GM19324 (cell line): ENCODE data around the gene MUC13.
"Not testable (repeated sequence)": the region's sequence is repeated elsewhere in the genome, so short reads cannot be mapped to it uniquely, and the experiment has no call there.

Experiments used
- ATAC-seq: cut with Tn5 transposase; IDR thresholded peaks from one replicate; pipeline ENCODE4 v1.9.1; 2021; ENCODE audit warnings: mild to moderate bottlenecking, moderate library complexity; ENCODE audit not compliant: unreplicated experiment, low FRiP score

Gene MUC13

GRCh38 chr3:124934577-124934976 is at the start of gene MUC13:
TSS of gene MUC13 (minus strand) at chr3:124934751. CDS start at chr3:124934712, 39 bp downstream.
- peak; percentile 47 for ATAC-seq

GRCh38 chr3:124982855-124983254 is 48.3 kb upstream of the MUC13 start:
- ATAC-seq, result no peak

GRCh38 chr3:124981472-124981871 is 46.9 kb upstream of the MUC13 start:
- ATAC-seq, result no peak

GRCh38 chr3:124978627-124979026 is 44.1 kb upstream of the MUC13 start:
- ATAC-seq, result no peak

GRCh38 chr3:124976383-124976782 is 41.8 kb upstream of the MUC13 start:
- ATAC-seq, result no peak

- ATAC-seq, result no peak
These were observed 40.1 kb upstream of the MUC13 start for GRCh38 chr3:124974691-124975090.

GRCh38 chr3:124973290-124973689 is 38.7 kb upstream of the MUC13 start:
- ATAC-seq, result no peak

- ATAC-seq, result no peak
These were observed 37.9 kb upstream of the MUC13 start for GRCh38 chr3:124972457-124972856.

GRCh38 chr3:124969963-124970722 is 35.6 kb upstream of the MUC13 start:
- ATAC-seq, result no peak

GRCh38 chr3:124969190-124969589 is 34.6 kb upstream of the MUC13 start:
- no peak for ATAC-seq

GRCh38 chr3:124967964-124968363 is 33.4 kb upstream of the MUC13 start:
- no peak for ATAC-seq

- no peak for ATAC-seq
These were observed 32.2 kb upstream of the MUC13 start for GRCh38 chr3:124966521-124967445.

GRCh38 chr3:124965413-124965812 is 30.9 kb upstream of the MUC13 start:
- ATAC-seq, result no peak

GRCh38 chr3:124964387-124964786 is 29.8 kb upstream of the MUC13 start:
- no peak for ATAC-seq

GRCh38 chr3:124963755-124964154 is 29.2 kb upstream of the MUC13 start:
- ATAC-seq, result no peak

GRCh38 chr3:124962403-124962940 is 27.9 kb upstream of the MUC13 start:
- no peak for ATAC-seq

- ATAC-seq, result no peak
These were observed 26.1 kb upstream of the MUC13 start for GRCh38 chr3:124960698-124961097.

GRCh38 chr3:124960105-124960504 is 25.6 kb upstream of the MUC13 start:
- ATAC-seq, result no peak

GRCh38 chr3:124957951-124958350 is 23.4 kb upstream of the MUC13 start:
- ATAC-seq, result not testable (repeated sequence)

- ATAC-seq, result no peak
These were observed 17.8 kb upstream of the MUC13 start for GRCh38 chr3:124952282-124952855.
